Stimulated activated CD8-positive, alpha-beta memory T cell treated with anti-CD3 and anti-CD28 coated beads, Interleukin-12 subunit alpha, Interleukin-12 subunit beta, amount 100 ng/mL, for 4 hours (primary cell): ENCODE data around the gene ARHGAP26.
A peak's percentile ranks its signal among the peaks of the same experiment; 100 is the strongest.

Experiments used
- DNase-seq: peaks from one replicate; pipeline ENCODE4 v3.0.0-alpha.2; 2020; ENCODE audit warnings: low read depth

Gene ARHGAP26

GRCh38 chr5:143222287-143223231 is 452.4 kb downstream of the ARHGAP26 start:
- peak; percentile 13 for DNase-seq

DNA sequence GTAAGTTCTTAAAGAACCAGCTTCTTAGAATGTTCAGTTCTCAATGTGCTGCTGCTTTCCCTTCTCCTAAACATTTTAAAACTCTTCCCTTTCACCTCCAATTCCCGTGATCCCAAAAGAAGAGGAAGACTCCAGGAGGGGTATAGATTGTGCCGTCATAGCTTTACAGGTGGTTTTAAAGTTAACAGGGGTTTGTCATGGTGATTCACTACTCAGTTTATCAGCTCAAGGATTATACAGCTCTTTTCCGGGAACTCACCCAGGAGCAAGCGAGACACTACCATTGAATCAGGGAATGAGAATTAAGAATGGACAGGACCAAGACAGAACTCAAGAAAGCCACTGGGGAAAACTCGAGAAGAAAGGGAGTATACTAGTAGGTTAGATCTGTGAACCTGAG is 454.5 kb downstream of the ARHGAP26 start:
- no peak for DNase-seq

- no peak for DNase-seq
These were observed 455.3 kb downstream of the ARHGAP26 start for GRCh38 chr5:143225511-143225910.

- no peak for DNase-seq
These were observed 456.2 kb downstream of the ARHGAP26 start for GRCh38 chr5:143226361-143226760.

DNA sequence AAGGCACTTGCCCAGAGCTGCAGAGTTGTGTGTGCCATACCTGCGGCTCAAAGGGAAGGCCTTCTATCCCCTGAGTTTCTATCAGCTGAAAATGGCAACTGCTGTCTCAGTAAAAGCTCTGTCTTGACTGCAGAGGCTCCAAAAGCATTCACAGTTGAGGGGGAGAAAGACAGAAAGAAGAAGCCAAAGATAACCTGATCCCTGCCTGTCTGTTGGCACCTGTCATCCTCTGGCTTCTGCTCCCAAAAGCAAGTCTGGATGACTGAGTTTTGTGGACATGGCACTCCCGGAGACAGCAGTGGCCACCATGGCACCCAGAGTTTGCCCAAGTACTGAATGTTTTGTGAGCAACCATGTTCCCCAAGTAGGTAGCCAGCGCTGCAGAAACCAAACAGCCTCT is 456.7 kb downstream of the ARHGAP26 start:
- no peak for DNase-seq

- no peak for DNase-seq
These were observed 457.1 kb downstream of the ARHGAP26 start for GRCh38 chr5:143227301-143227700.

GRCh38 chr5:143228597-143229293 is 458.6 kb downstream of the ARHGAP26 start:
- no peak for DNase-seq

DNA sequence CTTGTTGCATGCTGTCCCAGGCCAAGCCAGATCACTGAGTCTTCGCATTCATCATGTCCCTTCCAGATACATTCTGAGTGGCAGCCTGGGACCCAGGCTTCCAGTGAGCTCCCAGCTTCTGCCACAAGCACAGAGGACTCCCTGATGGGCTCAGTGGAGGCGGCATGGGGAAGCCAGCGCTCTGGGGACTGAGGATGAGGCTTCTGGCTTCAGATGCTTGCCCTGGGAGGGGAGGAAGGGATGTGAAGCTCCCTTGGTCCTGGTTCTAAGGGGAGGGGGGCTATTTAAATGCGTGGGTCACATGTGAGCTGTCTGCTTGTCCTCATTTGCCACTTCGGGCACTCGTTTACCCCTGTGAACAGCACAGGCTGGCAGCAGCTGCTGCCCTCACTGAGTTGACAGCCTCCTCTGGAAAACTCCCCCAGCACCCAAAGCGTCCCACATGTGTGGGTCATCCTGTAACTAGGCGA is 459.3 kb downstream of the ARHGAP26 start:
- DNase-seq, result no peak

- no peak for DNase-seq
These were observed 459.9 kb downstream of the ARHGAP26 start for GRCh38 chr5:143229896-143230675.

GRCh38 chr5:143230676-143230996 is 460.5 kb downstream of the ARHGAP26 start:
- no peak for DNase-seq

GRCh38 chr5:143231416-143231815 is 461.2 kb downstream of the ARHGAP26 start:
- no peak for DNase-seq

DNA sequence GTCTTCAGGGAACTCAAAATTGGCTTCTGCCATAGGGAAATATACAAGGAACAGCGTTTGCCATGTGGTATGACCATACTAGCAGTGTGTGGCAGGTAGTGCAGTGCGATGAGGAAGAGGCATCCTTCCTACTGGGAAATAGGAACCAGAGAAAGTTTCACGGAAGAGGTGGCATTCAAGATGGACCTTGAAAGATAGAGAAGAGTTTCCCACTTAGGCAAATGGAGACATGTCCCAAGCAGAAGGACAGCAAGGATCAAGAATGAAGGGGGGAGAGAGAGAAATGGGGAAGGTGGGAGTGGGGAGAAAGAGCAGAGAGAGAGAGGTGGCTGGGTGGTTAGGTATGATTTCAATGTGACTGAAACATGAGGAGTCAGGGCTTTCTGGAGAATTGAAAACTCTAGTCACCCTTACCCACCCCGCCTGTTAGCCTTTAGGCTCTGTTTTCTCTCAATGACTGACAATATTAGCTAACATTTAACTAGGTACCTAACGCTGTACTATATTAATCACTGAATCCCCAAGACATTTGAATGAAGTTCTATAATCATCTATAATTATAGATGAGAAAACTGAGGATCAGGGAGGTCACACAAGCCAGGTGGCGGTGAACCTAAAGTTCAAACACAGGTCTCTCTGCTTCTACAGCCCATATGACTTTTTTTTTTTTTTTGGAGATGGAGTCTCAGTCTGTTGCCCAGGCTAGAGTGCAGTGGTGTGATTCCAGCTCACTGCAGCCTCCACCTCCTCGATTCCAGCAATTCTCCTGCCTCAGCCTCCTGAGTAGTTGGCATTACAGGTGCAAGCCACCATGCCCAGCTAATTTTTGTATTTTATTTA is 462.0 kb downstream of the ARHGAP26 start:
- no peak for DNase-seq

GRCh38 chr5:143233031-143233430 is 462.9 kb downstream of the ARHGAP26 start:
- DNase-seq, result no peak

GRCh38 chr5:143234162-143234842 is 464.1 kb downstream of the ARHGAP26 start:
- no peak for DNase-seq

DNA sequence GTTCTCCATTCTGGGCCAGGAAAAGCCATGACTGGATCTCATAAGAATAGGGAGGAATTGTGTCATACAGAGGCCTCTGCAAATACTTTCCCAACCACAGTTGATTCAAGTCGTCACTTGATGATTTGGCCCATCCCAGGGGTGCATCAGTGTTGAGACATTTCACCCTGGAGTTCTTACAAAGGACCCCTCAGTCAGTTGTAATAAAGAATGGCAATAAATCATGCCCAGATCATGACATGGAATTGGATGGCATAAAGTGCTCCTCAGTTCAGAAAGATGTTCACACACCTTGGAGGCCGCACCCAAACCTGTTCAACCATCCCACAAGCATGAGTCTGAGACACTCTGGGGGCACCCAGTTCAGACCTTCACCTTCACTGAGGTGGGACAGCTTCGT is 465.2 kb downstream of the ARHGAP26 start:
- DNase-seq, result no peak

DNA sequence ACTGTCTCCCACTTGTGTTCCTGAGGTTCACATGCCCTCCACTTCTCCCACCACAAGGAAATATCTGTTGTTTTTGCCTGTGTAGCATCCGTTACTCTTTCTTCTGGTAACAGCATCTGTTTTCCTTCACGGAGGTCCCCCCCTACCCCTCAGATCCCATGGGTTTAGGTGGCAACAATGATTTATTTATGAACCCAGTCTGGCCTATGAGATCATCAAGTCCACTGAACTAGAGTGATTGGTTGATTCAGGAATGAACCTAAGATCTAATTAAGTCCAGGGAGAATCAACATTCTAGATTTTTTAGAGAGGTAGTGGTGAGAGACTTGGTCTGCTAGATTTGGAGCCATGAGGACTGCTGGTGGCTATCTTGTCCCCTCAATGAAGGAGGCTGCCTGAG is 466.5 kb downstream of the ARHGAP26 start:
- DNase-seq, result no peak

DNA sequence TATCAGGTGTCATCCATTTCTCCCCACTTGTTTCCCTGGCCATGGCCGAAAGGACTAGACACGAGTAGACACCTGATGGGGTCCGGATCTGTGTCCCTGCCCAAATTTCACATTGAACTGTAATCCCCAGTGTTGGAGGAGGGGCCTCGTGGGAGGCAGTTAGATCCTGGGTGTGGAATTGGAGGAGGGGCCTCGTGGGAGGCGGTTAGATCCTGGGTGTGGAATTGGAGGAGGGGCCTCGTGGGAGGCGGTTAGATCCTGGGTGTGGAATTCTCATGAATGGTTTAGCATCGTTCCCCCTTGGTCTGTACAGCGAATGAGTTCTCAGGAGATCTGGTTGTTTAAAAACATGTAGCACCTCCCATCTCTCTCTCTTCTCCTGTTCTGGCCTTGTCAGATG is 467.5 kb downstream of the ARHGAP26 start:
- no peak for DNase-seq

DNA sequence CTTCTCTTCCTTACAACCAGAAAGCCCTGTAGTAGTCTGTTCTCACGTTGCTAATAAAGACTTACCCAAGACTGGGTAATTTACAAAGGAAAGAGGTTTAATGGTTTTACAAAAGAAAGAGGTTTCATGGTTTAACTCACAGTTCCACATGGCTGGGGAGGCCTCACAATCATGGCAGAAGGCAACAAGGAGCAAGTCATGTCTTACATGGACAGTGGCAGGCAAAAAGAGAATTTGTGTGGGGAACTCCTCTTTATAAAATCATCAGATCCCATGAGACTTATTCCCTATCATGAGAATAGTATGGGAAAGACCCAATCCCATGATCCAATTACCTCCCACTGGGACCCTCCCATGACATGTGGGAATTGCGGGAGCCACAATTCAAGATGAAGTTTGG is 468.4 kb downstream of the ARHGAP26 start:
- DNase-seq, result no peak

- DNase-seq, result no peak
These were observed 469.8 kb downstream of the ARHGAP26 start for GRCh38 chr5:143239882-143240518.

DNA sequence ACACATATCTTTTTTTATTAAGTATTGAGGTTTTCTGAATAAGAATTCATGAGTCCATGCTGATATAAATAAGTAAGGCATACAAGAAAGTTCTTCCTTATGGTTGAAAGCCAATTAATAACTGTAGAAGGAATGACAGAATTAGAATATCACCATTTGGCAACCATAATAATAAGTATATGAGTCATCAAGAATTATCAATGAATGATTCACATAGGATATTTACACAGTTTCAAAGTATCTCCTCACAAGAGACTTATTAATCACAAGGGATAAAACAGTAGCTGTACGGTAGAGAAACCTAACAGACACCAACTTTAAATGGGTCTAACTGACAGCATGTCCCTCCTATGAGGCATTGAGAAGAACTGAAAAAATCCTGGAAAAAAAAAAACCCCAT is 471.7 kb downstream of the ARHGAP26 start:
- DNase-seq, result no peak

GRCh38 chr5:143243103-143243502 is 472.9 kb downstream of the ARHGAP26 start:
- DNase-seq, result no peak
